SJSA1 (cell line): ENCODE measurements around the gene HERPUD1. TPM values are rescaled to one million over a fixed set of nuclear protein-coding genes. Genes with fewer than 3 reads are reported as not detected.
"Not testable (repeated sequence)": the region's sequence is repeated elsewhere in the genome, so short reads cannot be mapped to it uniquely, and the experiment has no call there.

ENCODE experiments used
- DNase-seq, 2 experiments: peaks; one replicate each; pipeline ENCODE4 v3.0.0-alpha.2; 2015 to 2020; ENCODE audit warnings: low spot score in 2 of 2, low read depth in 1 of 2
- H3K27ac ChIP-seq: fragments of 250-450 bp; sonication (Bioruptor Pico); 2 replicates; pipeline ENCODE4 v1.5.1; 2020; ENCODE audit warnings: mild to moderate bottlenecking, moderate library complexity
- H3K27me3 ChIP-seq: fragments of 250-450 bp; sonication (Bioruptor Pico); replicated peaks from 2 replicates; pipeline ENCODE4 v1.5.1; 2020; ENCODE audit warnings: mild to moderate bottlenecking, moderate library complexity
- H3K36me3 ChIP-seq: fragments of 250-450 bp; sonication (Bioruptor Pico); 2 replicates; pipeline ENCODE4 v1.5.1; 2020; ENCODE audit warnings: mild to moderate bottlenecking
- H3K4me1 ChIP-seq: fragments of 250-450 bp; sonication (Bioruptor Pico); replicated peaks from 2 replicates; pipeline ENCODE4 v1.6.1; 2021; ENCODE audit warnings: mild to moderate bottlenecking
- H3K4me3 ChIP-seq: fragments of 250-450 bp; sonication (Bioruptor Pico); 2 replicates; pipeline ENCODE4 v1.5.1; 2020; ENCODE audit warnings: mild to moderate bottlenecking
- H3K9me3 ChIP-seq: fragments of 250-450 bp; sonication (Bioruptor Pico); replicated peaks from 2 replicates; pipeline ENCODE4 v1.5.1; 2020; ENCODE audit warnings: mild to moderate bottlenecking
- total RNA-seq: library from RNA; depleted of rRNA; stranded (reverse); fragments of >200 nt; shearing (Covaris generic); gene quantifications from 2 replicates; pipeline ENCODE4 v1.2.3, GENCODE V29; 2014

HERPUD1 gene
- total RNA-seq, 1 experiment from 2014 or later: 42.4 TPM

GRCh38 chr16:56934599-56935145, 2.7 kb downstream of the HERPUD1 start:
- H3K9me3 ChIP-seq, H3K4me3 ChIP-seq, H3K27ac ChIP-seq, DNase-seq, H3K27me3 ChIP-seq: not testable (repeated sequence)
- Histone ChIP-seq H3K4me1 (peaks cover 18% of the 10 kb centered on the region), H3K36me3 (peaks cover 72% of the 10 kb centered on the region)

DNA sequence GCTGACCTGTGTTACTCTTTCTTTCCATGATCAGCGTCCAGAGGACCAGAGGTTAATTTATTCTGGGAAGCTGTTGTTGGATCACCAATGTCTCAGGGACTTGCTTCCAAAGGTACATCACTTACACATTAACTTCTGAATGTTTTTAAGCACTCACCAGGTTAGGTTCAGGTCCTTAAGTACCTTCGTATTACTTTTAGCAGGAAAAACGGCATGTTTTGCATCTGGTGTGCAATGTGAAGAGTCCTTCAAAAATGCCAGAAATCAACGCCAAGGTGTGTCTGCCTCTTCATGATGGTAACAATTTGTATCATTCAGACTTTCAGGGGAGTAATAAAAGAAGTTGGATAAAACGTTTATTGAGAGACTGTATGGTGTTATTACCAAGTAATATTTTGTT, 3.3 kb downstream of the HERPUD1 start:
- Histone ChIP-seq H3K4me1 (peaks cover 18% of the 10 kb centered on the region), H3K27ac (no peak overlapping the region), H3K36me3 (peaks cover 78% of the 10 kb centered on the region), H3K9me3 (no peaks in the 10 kb centered on the region), H3K4me3 (no peak overlapping the region), H3K27me3 (no peaks in the 10 kb centered on the region)
- no peak for DNase-seq

DNA sequence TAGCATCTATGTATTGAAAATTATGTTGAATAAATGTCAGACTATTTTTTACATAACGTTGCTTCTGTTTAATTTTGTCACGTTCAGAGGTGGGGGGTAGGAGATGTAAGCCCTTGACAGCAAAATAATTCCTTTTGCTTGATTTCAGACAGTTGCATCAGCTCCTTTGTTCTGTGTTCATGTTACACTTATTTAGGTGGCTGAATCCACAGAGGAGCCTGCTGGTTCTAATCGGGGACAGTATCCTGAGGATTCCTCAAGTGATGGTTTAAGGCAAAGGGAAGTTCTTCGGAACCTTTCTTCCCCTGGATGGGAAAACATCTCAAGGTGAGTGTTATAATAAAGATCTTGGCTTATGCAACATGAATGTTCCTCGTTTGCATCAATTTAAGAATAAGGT, 4.5 kb downstream of the HERPUD1 start:
- H3K4me3 ChIP-seq: no peak overlapping the region
- peaks cover 15% of the 10 kb centered on the region for H3K4me1 ChIP-seq
- H3K9me3 ChIP-seq: no peaks in the 10 kb centered on the region
- H3K27ac ChIP-seq: no peak overlapping the region
- no peak for DNase-seq
- H3K36me3 ChIP-seq: peaks cover 91% of the 10 kb centered on the region
- no peaks in the 10 kb centered on the region for H3K27me3 ChIP-seq

GRCh38 chr16:56936950-56937349, 5.0 kb downstream of the HERPUD1 start:
- H3K4me1 ChIP-seq: peaks cover 13% of the 10 kb centered on the region
- DNase-seq: no peak
- no peaks in the 10 kb centered on the region for H3K27me3 ChIP-seq
- peaks cover 95% of the 10 kb centered on the region for H3K36me3 ChIP-seq
- H3K27ac ChIP-seq: no peak overlapping the region
- H3K4me3 ChIP-seq: no peak overlapping the region
- no peaks in the 10 kb centered on the region for H3K9me3 ChIP-seq

DNA sequence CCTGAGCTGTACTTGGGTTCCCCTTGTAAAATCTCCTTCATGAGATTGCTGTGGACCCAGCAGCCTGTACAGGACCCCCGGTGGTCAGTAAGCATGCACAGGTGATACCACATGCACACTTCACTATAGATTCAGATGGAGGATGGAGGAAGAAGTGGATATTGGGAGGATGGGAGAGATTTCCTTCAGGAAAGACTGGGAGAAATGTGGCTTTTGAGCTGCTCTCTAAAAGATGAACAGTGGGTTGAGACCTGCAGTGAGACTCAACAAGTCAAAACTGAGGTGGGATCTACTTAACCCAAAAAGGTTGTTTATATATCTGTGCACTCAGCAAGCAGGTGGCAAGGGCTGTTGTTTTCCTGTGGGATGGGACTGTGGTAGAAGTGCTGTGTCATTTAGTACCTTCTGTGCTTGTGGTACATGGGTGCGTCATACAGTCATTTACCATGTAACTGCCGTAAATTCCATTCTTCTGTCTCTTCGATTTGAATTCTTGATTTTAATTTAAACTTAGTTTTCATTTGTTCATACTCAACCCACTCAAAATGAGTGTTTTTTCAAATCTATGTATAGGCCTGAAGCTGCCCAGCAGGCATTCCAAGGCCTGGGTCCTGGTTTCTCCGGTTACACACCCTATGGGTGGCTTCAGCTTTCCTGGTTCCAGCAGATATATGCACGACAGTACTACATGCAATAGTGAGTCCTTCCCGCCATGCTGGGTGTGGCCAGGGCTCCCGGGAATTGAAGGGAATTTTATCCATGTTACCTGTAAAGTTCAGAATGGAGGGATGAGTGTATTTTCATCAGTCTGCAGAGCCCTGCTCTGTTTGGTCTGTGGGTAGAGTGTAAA, 6.9 kb downstream of the HERPUD1 start:
- no peaks in the 10 kb centered on the region for H3K9me3 ChIP-seq
- no peak overlapping the region for H3K27ac ChIP-seq
- no peaks in the 10 kb centered on the region for H3K27me3 ChIP-seq
- no peak overlapping the region for H3K4me3 ChIP-seq
- H3K4me1 ChIP-seq: peaks cover 3% of the 10 kb centered on the region
- DNase-seq: no peak
- peaks cover 97% of the 10 kb centered on the region for H3K36me3 ChIP-seq

GRCh38 chr16:56939801-56940200, 7.9 kb downstream of the HERPUD1 start:
- no peaks in the 10 kb centered on the region for H3K27me3 ChIP-seq
- H3K27ac ChIP-seq: no peak overlapping the region
- H3K4me1 ChIP-seq: no peaks in the 10 kb centered on the region
- peaks cover 100% of the 10 kb centered on the region for H3K36me3 ChIP-seq
- H3K9me3 ChIP-seq: no peaks in the 10 kb centered on the region
- no peak for DNase-seq
- no peak overlapping the region for H3K4me3 ChIP-seq

- Histone ChIP-seq H3K4me1 (no peaks in the 10 kb centered on the region), H3K9me3 (no peaks in the 10 kb centered on the region), H3K27ac (no peak overlapping the region), H3K36me3 (peaks cover 97% of the 10 kb centered on the region), H3K4me3 (no peak overlapping the region), H3K27me3 (no peaks in the 10 kb centered on the region)
- no peak for DNase-seq
Observed at GRCh38 chr16:56941092-56941491, 9.2 kb downstream of the HERPUD1 start.

DNA sequence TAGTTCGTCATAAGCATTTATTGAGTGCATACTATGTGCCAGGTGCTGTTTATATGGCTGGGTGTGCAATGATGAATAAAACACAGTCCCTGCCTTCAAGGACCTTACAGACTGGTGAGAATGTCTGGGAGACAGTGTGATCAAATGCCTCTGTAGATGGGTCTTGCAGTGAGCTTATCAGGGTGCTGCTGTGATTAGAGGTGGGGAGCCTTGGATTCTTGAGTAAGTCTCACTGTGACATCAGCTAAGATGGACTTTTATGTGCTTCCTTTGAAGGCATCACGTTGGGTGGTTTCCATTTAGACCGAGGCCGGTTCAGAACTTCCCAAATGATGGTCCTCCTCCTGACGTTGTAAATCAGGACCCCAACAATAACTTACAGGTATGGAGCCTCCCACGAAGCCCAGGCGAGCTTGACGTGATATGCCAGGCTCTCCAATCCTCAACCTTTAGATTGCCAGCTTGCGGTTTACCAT, 10.0 kb downstream of the HERPUD1 start:
- Histone ChIP-seq H3K27ac (no peak overlapping the region), H3K36me3 (peaks cover 90% of the 10 kb centered on the region), H3K4me1 (no peaks in the 10 kb centered on the region)

DNA sequence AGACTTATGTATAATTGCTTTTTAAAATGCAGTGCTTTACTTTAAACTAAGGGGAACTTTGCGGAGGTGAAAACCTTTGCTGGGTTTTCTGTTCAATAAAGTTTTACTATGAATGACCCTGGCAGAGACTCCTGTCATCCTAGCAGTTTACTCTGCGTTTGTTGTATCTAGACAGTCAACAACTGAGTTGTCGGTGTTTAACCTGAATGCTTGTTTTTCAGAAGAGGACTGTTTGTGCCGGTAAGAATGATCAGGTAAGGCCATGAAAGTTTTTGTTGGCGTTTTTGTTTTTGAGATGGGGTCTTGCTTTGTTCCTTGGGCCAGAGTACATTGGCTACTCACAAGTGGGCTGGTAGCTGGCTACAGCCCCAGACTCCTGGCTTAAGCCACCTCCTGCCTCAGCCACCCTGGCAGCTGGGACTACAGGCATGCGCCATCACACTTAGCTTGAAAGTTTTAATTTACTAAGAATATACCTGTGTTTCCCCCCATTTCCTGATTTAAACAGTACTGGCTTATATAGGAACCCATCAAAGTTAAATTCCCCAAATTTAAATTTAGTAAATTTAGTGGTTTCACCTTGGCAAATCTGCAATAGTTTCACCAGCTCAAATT, 11.9 kb downstream of the HERPUD1 start:
- DNase-seq: no peak
- H3K36me3 ChIP-seq: peaks cover 70% of the 10 kb centered on the region
- H3K4me1 ChIP-seq: no peaks in the 10 kb centered on the region
- H3K27ac ChIP-seq: no peak overlapping the region
- H3K27me3 ChIP-seq: no peaks in the 10 kb centered on the region
- no peaks in the 10 kb centered on the region for H3K9me3 ChIP-seq
- H3K4me3 ChIP-seq: no peak overlapping the region

More for the DNA sequence above, 10.0 kb downstream of the HERPUD1 start:
- no peaks in the 10 kb centered on the region for H3K27me3 ChIP-seq
- H3K4me3 ChIP-seq: no peak overlapping the region
- no peak for DNase-seq
- H3K9me3 ChIP-seq: no peaks in the 10 kb centered on the region

GRCh38 chr16:56944954-56945839, 13.3 kb downstream of the HERPUD1 start:
- H3K9me3 ChIP-seq: no peaks in the 10 kb centered on the region
- H3K4me1 ChIP-seq: no peaks in the 10 kb centered on the region
- no peaks in the 10 kb centered on the region for H3K27me3 ChIP-seq
- DNase-seq: no peak
- H3K4me3 ChIP-seq: no peak overlapping the region
- H3K27ac ChIP-seq: no peak overlapping the region
- H3K36me3 ChIP-seq: peaks cover 57% of the 10 kb centered on the region

DNA sequence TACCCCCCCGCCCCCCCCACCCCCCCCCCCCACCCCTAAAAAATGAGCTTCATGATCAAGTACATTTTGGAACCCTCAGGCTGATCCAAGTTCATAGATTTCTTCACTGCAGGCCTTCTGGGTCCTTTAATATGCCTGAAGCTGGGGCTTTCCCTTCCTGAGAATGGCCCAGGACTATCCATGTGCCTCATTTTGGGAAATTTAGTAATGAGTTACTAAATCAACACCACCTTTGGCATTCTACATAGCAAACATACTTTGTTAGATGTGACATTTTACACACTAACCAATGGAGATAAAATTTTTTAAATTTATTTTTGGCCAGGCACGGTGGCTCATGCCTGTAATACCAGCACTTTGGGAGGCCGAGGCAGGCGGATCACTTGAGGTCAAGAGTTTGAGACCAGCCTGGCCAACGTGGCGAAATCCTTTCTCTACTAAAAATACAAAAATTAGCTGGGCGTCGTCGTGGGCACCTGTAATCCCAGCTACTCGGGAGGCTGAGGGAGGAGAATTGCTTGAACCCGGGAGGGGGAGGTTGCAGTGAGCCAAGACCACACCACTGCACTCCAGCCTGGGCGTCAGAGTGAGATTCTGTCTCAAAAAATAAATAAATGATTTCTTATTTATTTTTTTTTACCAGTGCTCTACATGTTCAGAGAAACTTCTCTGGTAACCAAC, 14.0 kb downstream of the HERPUD1 start:
- no peak overlapping the region for H3K4me3 ChIP-seq
- no peak overlapping the region for H3K27ac ChIP-seq
- no peaks in the 10 kb centered on the region for H3K9me3 ChIP-seq
- no peaks in the 10 kb centered on the region for H3K4me1 ChIP-seq
- H3K27me3 ChIP-seq: no peaks in the 10 kb centered on the region
- no peak for DNase-seq
- peaks cover 49% of the 10 kb centered on the region for H3K36me3 ChIP-seq

GRCh38 chr16:56946767-56947603, 15.0 kb downstream of the HERPUD1 start:
- Histone ChIP-seq H3K27me3 (no peaks in the 10 kb centered on the region), H3K4me3 (no peak overlapping the region), H3K4me1 (no peaks in the 10 kb centered on the region), H3K27ac (no peak overlapping the region), H3K36me3 (peaks cover 39% of the 10 kb centered on the region), H3K9me3 (no peaks in the 10 kb centered on the region)
- no peak for DNase-seq
